BE2C (cell line): ENCODE measurements around the gene PID1.

ENCODE experiments used
- DNase-seq: peaks from one replicate; pipeline ENCODE4 v3.0.0-alpha.2; 2020
- H3K27me3 ChIP-seq: fragments of 250-450 bp; sonication (Bioruptor Pico); 2 replicates; pipeline ENCODE4 v1.5.1; 2020; ENCODE audit warnings: mild to moderate bottlenecking
- H3K36me3 ChIP-seq: fragments of 250-450 bp; sonication (Bioruptor Pico); 2 replicates; pipeline ENCODE4 v1.5.1; 2020; ENCODE audit warnings: mild to moderate bottlenecking
- H3K4me1 ChIP-seq: fragments of 250-450 bp; sonication (Bioruptor Pico); 2 replicates; pipeline ENCODE4 v1.5.1; 2020
- H3K4me3 ChIP-seq: 2 replicates; pipeline ENCODE4 v1.5.1; 2011; ENCODE audit warnings: low read depth, low read length
- H3K9me3 ChIP-seq: fragments of 250-450 bp; sonication (Bioruptor Pico); 2 replicates; pipeline ENCODE4 v1.5.1; 2020
- CTCF ChIP-seq: IDR thresholded peaks from 2 replicates; pipeline ENCODE4 v1.5.1; 2012; ENCODE audit warnings: mild to moderate bottlenecking, low read depth, low read length

Gene PID1

GRCh38 chr2:229256376-229256775, 14.7 kb downstream of the PID1 start:
- TF ChIP-seq CTCF, result no peak

GRCh38 chr2:229254206-229254605, 16.9 kb downstream of the PID1 start:
- Histone ChIP-seq H3K27me3 (no peaks in the 10 kb centered on the region), H3K4me1 (no peaks in the 10 kb centered on the region), H3K36me3 (no peaks in the 10 kb centered on the region), H3K9me3 (no peaks in the 10 kb centered on the region), H3K4me3 (no peak overlapping the region)
- DNase-seq, result no peak
- no peak for TF ChIP-seq CTCF

More at GRCh38 chr2:229256376-229256775, 14.7 kb downstream of the PID1 start:
- Histone ChIP-seq H3K4me3 (no peak overlapping the region), H3K36me3 (no peaks in the 10 kb centered on the region), H3K27me3 (no peaks in the 10 kb centered on the region), H3K4me1 (no peaks in the 10 kb centered on the region), H3K9me3 (no peaks in the 10 kb centered on the region; the same call in none of the 2 replicates)
- DNase-seq, result no peak

- H3K9me3 ChIP-seq, result no peaks in the 10 kb centered on the region
- no peak overlapping the region for H3K4me3 ChIP-seq
- H3K27me3 ChIP-seq, result no peaks in the 10 kb centered on the region
- no peak for DNase-seq
- H3K36me3 ChIP-seq, result no peaks in the 10 kb centered on the region
- no peaks in the 10 kb centered on the region for H3K4me1 ChIP-seq
- TF ChIP-seq CTCF, result no peak
These were observed 18.1 kb downstream of the PID1 start for GRCh38 chr2:229252996-229253395.

GRCh38 chr2:229252280-229252679, 18.8 kb downstream of the PID1 start:
- no peak for DNase-seq
- H3K4me3 ChIP-seq, result no peak overlapping the region
- no peak for TF ChIP-seq CTCF
- no peaks in the 10 kb centered on the region for H3K36me3 ChIP-seq
- H3K27me3 ChIP-seq, result no peaks in the 10 kb centered on the region
- H3K4me1 ChIP-seq, result no peaks in the 10 kb centered on the region
- H3K9me3 ChIP-seq, result no peaks in the 10 kb centered on the region

GRCh38 chr2:229249536-229249935, 21.6 kb downstream of the PID1 start:
- no peaks in the 10 kb centered on the region for H3K4me1 ChIP-seq
- TF ChIP-seq CTCF, result no peak
- DNase-seq, result no peak
- no peaks in the 10 kb centered on the region for H3K36me3 ChIP-seq
- no peaks in the 10 kb centered on the region for H3K27me3 ChIP-seq
- no peak overlapping the region for H3K4me3 ChIP-seq
- H3K9me3 ChIP-seq, result no peaks in the 10 kb centered on the region

- Histone ChIP-seq H3K4me3 (no peak overlapping the region), H3K36me3 (no peaks in the 10 kb centered on the region), H3K27me3 (no peaks in the 10 kb centered on the region), H3K9me3 (0 out of 2 replicates have a peak, but pooled peaks cover 5% of the 10 kb centered on the region), H3K4me1 (no peaks in the 10 kb centered on the region)
- DNase-seq, result no peak
- no peak for TF ChIP-seq CTCF
These were observed 24.8 kb downstream of the PID1 start for GRCh38 chr2:229246334-229246733.
